Activated effector memory CD4-positive, alpha-beta T cell treated with anti-CD3 and anti-CD28 coated beads, Interleukin-2, amount 50 U/mL, for 16 hours (primary cell): ENCODE results near the gene RRBP1.
"Not testable (repeated sequence)": the region's sequence is repeated elsewhere in the genome, so short reads cannot be mapped to it uniquely, and the experiment has no call there.

Experiments used
- DNase-seq: peaks from one replicate; pipeline ENCODE4 v3.0.0-alpha.2; 2020

Gene RRBP1

GRCh38 chr20:17709361-17710293 is 27.6 kb upstream of the RRBP1 start:
- DNase-seq: no peak

GRCh38 chr20:17708675-17709360 is 26.8 kb upstream of the RRBP1 start:
- DNase-seq: no peak

GRCh38 chr20:17707951-17708350 is 25.9 kb upstream of the RRBP1 start:
- not testable (repeated sequence) for DNase-seq

GRCh38 chr20:17706632-17707031 is 24.6 kb upstream of the RRBP1 start:
- DNase-seq: no peak

DNA sequence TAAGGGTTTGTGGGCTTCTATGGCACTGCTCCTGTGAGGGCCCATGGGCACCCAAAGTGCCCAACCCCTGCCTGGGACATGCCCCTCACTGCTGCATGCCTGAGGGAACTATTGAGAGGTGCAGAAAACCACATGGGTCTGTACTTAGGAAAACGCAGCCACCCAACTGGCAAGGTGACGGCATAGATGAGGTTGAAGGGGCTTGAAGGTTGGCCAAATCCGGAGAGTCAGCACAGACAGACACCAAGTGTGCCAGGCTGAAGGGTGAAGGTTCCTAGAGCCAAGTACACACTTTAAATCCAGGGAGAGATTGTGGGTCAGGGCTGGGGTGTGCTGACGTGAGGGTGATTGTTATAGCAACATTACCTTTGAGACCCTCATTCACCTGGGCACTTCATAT is 23.9 kb upstream of the RRBP1 start:
- no peak for DNase-seq

- no peak for DNase-seq
Measured at GRCh38 chr20:17704589-17705317, 22.7 kb upstream of the RRBP1 start.

DNA sequence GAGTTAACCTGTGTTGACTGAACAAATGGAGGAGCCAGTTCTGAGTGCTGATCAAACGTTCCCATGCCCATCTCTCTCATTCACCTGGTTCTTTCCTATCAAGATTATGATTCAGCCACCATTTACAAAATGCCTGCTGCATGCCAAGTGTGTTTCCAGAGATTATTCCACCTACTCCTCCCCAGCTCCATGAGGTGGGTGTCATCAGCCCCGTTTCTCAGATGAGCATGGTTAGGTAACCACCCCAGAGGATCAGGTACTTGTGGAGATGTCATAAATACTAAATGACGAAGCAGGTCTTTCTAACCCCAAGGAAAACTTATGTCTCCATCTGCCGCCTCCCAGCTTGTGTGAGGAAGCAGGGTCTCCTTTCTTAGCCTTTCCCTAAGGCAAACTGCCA is 19.8 kb upstream of the RRBP1 start:
- DNase-seq: no peak

GRCh38 chr20:17700637-17701036 is 18.6 kb upstream of the RRBP1 start:
- DNase-seq: no peak

DNA sequence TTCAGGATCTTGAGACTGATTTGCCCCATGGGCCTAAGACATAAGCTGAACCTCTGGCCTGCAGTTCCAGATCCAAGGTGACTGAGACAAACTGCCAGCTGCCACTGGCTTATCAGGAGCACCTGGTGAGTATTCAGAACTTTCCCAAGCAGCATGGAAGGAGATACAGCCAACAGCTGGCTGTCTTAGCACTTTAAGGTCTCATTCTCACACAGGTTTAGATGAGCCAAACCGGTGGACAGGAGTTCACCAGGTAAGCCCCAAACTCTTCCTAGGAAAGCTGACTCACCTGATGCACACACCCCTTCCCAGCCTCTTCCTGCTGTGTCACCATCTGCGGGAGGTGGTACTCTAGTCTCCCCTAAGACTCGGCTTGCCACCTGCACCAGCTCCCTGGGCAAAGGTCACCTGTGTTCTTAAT is 17.9 kb upstream of the RRBP1 start, which contains the start of gene BANF2:
TSS of gene BANF2 (plus strand) at position 36 of the 421 bp plus-strand sequence. CDS start 25,060 bp downstream, outside the sequence.
- no peak for DNase-seq

GRCh38 chr20:17698384-17698783 is 16.3 kb upstream of the RRBP1 start:
- DNase-seq: no peak

DNA sequence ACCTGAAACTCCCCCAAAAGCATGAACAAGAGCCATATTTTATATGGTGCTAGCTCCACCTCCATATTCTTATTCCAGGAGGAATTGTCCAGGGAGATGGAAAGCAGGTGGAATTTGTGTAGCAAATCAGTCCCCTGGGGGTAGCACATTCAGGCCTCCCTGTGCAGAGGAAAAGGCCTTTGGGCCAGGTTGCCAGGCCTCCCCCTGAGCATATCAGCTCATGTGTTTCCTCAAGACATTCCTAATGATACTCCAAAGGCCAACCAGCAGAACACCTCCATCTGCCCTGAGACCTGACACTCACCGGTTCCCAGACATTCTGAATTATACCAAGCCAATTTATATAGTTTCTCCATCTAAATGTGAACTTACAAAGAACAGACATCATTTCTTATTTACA is 15.1 kb upstream of the RRBP1 start:
- no peak for DNase-seq

- DNase-seq: no peak
Measured at GRCh38 chr20:17696287-17696686, 14.2 kb upstream of the RRBP1 start.

DNA sequence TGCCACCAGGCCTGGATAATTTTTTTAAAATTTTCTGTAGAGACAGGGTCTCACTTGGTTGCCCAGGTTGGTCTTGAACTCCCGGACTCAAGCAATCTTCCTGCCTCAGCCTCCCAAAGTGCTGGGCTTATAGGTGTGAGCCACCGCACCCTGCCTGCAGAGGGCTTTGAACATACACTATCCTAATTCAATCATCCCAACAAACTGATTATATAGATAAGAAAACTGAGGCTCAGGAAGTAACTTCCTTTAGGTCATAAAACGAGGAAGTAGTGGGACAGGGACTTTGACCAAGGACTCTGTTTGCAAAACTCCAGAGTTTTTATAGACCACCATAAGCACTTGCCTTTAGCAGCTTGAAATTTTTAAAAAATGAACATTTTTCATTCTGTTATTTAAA is 12.7 kb upstream of the RRBP1 start:
- no peak for DNase-seq

DNA sequence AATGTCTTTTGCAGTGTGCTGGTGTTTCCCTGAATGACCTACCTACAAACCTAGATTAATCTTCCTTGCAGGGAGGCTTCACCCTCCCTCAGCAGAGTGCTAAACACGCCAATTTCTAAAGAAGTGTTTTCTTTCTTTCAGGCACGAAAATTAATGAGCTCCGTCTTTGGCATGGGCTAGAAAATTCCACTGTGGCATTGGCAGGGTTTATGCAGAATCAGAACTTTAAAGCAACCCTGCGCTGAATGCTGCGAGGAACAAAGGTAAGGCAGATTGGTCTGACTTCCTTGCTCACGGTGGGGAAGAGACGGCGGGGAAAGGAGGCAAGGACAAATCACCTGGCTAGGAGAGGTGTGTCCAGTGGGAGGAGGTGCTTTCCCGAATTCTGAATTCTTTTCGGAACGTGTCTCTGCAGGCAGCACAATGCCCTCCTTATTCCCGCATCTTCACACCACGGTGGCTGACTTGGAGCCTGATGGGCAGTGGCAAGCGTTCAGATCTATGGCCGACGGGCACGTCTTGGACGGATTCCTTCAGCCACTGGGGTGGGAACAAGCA is 11.5 kb upstream of the RRBP1 start:
- DNase-seq: no peak

GRCh38 chr20:17691758-17692157 is 9.7 kb upstream of the RRBP1 start:
- no peak for DNase-seq

DNA sequence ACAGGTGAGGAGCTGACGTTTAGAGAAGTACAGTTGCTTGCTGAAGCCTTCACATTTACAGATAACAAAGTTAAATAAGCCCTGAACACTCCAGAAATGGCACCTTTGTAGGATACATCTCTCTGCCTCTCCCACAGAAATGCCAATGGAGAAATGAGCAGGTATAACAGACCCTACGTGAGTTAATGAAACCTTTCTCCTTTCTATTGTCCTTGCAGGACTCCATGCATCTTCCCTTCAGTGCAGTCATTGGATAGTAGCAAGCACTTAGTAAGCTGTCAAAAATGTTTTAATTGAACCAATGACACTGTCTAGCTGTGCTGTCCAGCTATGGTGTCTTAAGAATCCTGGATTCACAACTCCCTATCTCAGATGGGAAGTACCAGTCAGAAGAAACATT is 8.1 kb upstream of the RRBP1 start:
- no peak for DNase-seq

- no peak for DNase-seq
Measured at GRCh38 chr20:17688965-17689364, 6.9 kb upstream of the RRBP1 start.

DNA sequence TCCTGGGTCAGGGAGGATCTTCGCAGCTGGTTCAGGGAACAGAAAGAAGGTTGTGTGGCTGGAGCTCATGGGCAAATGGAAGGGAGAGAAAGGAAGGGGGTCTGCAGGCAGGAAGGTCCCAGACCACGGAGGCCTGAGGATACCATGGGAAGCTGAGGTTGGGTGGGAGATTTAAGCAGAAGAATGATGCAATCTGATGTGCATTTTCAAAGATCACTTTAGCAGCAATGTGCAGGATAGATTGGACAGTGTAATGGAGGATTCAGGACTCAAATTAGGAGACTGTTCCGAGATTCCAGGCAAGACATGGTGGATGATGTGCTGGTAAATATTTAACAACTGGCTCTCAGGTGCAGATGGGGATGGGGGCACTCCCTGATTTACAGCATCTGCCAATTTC is 5.8 kb upstream of the RRBP1 start:
- no peak for DNase-seq

- DNase-seq: no peak
Measured at GRCh38 chr20:17685168-17685567, 3.1 kb upstream of the RRBP1 start.

DNA sequence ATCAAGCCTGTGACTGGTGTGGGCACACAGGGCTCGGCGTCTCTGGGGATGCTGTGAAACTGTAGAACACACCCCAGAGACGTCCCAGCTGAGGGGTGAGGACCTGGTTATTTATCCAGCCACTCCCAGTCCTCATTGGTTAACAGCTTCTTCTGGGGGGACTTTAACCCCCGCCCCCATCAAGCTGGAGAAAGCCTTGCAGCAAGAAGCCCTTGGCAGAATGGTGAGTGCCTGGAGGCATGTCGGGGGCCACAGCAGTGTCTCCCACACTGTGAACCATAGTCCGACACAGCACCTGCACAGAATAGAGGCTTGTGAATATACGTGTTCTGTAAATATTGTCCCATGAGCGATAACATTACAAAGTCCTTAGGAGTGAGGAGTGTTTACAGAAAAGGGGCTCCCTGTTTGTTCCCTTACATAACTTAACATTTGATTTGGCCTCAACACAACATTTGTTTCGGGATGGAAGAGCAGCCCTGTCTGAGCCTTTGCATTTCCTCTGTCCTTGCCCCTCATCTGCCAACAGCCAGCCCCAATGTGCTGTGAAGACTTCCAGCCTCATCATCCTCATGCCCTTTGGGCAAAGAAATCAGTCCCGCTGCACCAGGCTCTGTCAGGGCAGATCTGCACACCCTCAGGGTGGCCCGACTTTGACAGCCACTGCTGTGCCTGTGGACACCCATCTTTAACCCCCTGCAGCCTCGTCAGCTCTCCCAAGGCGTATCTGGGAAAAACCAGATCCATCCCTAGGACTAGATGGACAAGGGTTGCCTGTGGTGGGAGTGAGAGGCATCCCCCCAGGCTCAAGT is 2.2 kb upstream of the RRBP1 start:
- DNase-seq: no peak

- no peak for DNase-seq
Measured at GRCh38 chr20:17683218-17684076, 1.4 kb upstream of the RRBP1 start.
